ENCODE measurements around the gene IFNA8.
"Not testable (repeated sequence)": the region's sequence is repeated elsewhere in the genome, so short reads cannot be mapped to it uniquely, and the experiment has no call there.

The IFNA8 gene

GRCh38 chr9:21408817-21409216 lies at the start of gene IFNA8:
TSS of gene IFNA8 (plus strand) at chr9:21409117. CDS start at chr9:21409177, 60 bp downstream.
- DNase-seq (ENCODE audit: low read depth in 2 of 2) = no peak

- no peak for DNase-seq (ENCODE audit: low read depth in 2 of 2)
Measured at GRCh38 chr9:21362287-21362686, 46.6 kb upstream of the IFNA8 start.

- not testable (repeated sequence) for DNase-seq (ENCODE audit: low read depth in 2 of 2)
Measured at GRCh38 chr9:21367169-21367568, 41.7 kb upstream of the IFNA8 start.

GRCh38 chr9:21367957-21368356 lies 41.0 kb upstream of the IFNA8 start, which contains the start of gene IFNA13:
TSS of gene IFNA13 (minus strand) at chr9:21368057. CDS start at chr9:21368010, 47 bp downstream.
- no peak for DNase-seq (ENCODE audit: low read depth in 2 of 2)

- DNase-seq (ENCODE audit: low read depth in 2 of 2) = not testable (repeated sequence)
Measured at GRCh38 chr9:21371467-21371866, 37.5 kb upstream of the IFNA8 start.

- no peak for DNase-seq (ENCODE audit: low read depth in 2 of 2)
Measured at GRCh38 chr9:21381448-21382339, 27.2 kb upstream of the IFNA8 start.

- DNase-seq (ENCODE audit: low read depth in 2 of 2) = no peak
Measured at GRCh38 chr9:21383627-21384026, 25.3 kb upstream of the IFNA8 start.

- DNase-seq (ENCODE audit: low read depth in 2 of 2) = no peak
Measured at GRCh38 chr9:21385131-21385670, 23.7 kb upstream of the IFNA8 start, which contains the start of gene IFNA2. TSS of gene IFNA2 (minus strand) at chr9:21385398. CDS start at chr9:21385329, 69 bp downstream.

GRCh38 chr9:21392270-21392669 lies 16.6 kb upstream of the IFNA8 start:
- DNase-seq (ENCODE audit: low read depth in 2 of 2) = no peak

GRCh38 chr9:21395778-21396717 lies 12.9 kb upstream of the IFNA8 start:
- DNase-seq (ENCODE audit: low read depth in 2 of 2) = peak; percentile 9 to 32

- DNase-seq (ENCODE audit: low read depth in 2 of 2) = no peak
Measured at GRCh38 chr9:21398955-21399489, 9.9 kb upstream of the IFNA8 start.

GRCh38 chr9:21399956-21400355 lies 9.0 kb upstream of the IFNA8 start:
- DNase-seq (ENCODE audit: low read depth in 2 of 2) = no peak

GRCh38 chr9:21402386-21403251 lies 6.3 kb upstream of the IFNA8 start:
- no peak for DNase-seq (ENCODE audit: low read depth in 2 of 2)

- DNase-seq (ENCODE audit: low read depth in 2 of 2) = no peak
Measured at GRCh38 chr9:21404146-21404545, 4.8 kb upstream of the IFNA8 start.

- DNase-seq (ENCODE audit: low read depth in 2 of 2) = no peak
Measured at GRCh38 chr9:21412107-21412506, 3.2 kb downstream of the IFNA8 start.

GRCh38 chr9:21413151-21413550 lies 4.2 kb downstream of the IFNA8 start:
- DNase-seq (ENCODE audit: low read depth in 2 of 2) = no peak

GRCh38 chr9:21413624-21414023 lies 4.7 kb downstream of the IFNA8 start:
- no peak for DNase-seq (ENCODE audit: low read depth in 2 of 2)

- no peak for DNase-seq (ENCODE audit: low read depth in 2 of 2)
Measured at GRCh38 chr9:21414220-21414940, 5.5 kb downstream of the IFNA8 start.

GRCh38 chr9:21415493-21416267 lies 6.8 kb downstream of the IFNA8 start:
- DNase-seq (ENCODE audit: low read depth in 2 of 2) = no peak
